IMR-90 (cell line): Measurements from ENCODE around the gene PARD3.

Experiments
- BHLHE40 ChIP-seq: fragments of 150-350 bp; IDR thresholded peaks from 2 replicates; pipeline ENCODE4 v1.6.1; 2016; ENCODE audit warnings: mild to moderate bottlenecking, low read depth, low read length
- CEBPB ChIP-seq: IDR thresholded peaks from 2 replicates; pipeline ENCODE4 v1.6.1; 2012; ENCODE audit warnings: low read depth, low read length, improper control_type of control experiment
- CHD1 ChIP-seq: IDR thresholded peaks from 2 replicates; pipeline ENCODE4 v1.6.1; 2012; ENCODE audit warnings: low read depth, low read length, improper control_type of control experiment
- CTCF ChIP-seq: conservative IDR thresholded peaks from 2 replicates; pipeline ENCODE4 v1.5.1; 2012; ENCODE audit warnings: mild to moderate bottlenecking, low read depth, low read length, improper control_type of control experiment
- FOS ChIP-seq: fragments of 150-350 bp; IDR thresholded peaks from 2 replicates; pipeline ENCODE4 v1.6.1; 2016; ENCODE audit warnings: low read depth, low read length
- MAFK ChIP-seq: IDR thresholded peaks from 2 replicates; pipeline ENCODE4 v1.6.1; 2012; ENCODE audit warnings: low read depth, low read length, improper control_type of control experiment
- MAZ ChIP-seq: IDR thresholded peaks from 2 replicates; pipeline ENCODE4 v1.6.1; 2012; ENCODE audit warnings: low read depth, mild to moderate bottlenecking, low read length, improper control_type of control experiment, moderate library complexity, borderline replicate concordance
- MXI1 ChIP-seq: IDR thresholded peaks from 2 replicates; pipeline ENCODE4 v1.6.1; 2012; ENCODE audit warnings: low read depth, mild to moderate bottlenecking, low read length, moderate library complexity, borderline replicate concordance
- POLR2A ChIP-seq: IDR thresholded peaks from 2 replicates; pipeline ENCODE4 v1.6.1; 2012; ENCODE audit warnings: mild to moderate bottlenecking, low read depth, low read length
- RAD21 ChIP-seq: IDR thresholded peaks from 2 replicates; pipeline ENCODE4 v1.6.1; 2012; ENCODE audit warnings: low read length, improper control_type of control experiment
- RCOR1 ChIP-seq: IDR thresholded peaks from 2 replicates; pipeline ENCODE4 v1.6.1; 2012; ENCODE audit warnings: mild to moderate bottlenecking, low read length, improper control_type of control experiment; ENCODE audit not compliant: insufficient replicate concordance
- RFX5 ChIP-seq: IDR thresholded peaks from 2 replicates; pipeline ENCODE4 v1.8.0; 2012; ENCODE audit warnings: low read depth, mild to moderate bottlenecking, low read length, moderate library complexity
- SMC3 ChIP-seq: fragments of 150-350 bp; IDR thresholded peaks from 2 replicates; pipeline ENCODE4 v1.6.1; 2016; ENCODE audit warnings: low read depth, mild to moderate bottlenecking, antibody characterized with exemption, low read length, moderate library complexity
- USF2 ChIP-seq: fragments of 150-350 bp; IDR thresholded peaks from 2 replicates; pipeline ENCODE4 v1.6.1; 2017; ENCODE audit warnings: mild to moderate bottlenecking, antibody characterized with exemption, low read length, low read depth

- TF ChIP-seq CTCF = no peak
- no peak for TF ChIP-seq CEBPB
- TF ChIP-seq POLR2A = no peak
- no peak for TF ChIP-seq CHD1
- no peak for TF ChIP-seq RCOR1
- TF ChIP-seq RFX5 = no peak
- TF ChIP-seq MAFK = no peak
- TF ChIP-seq SMC3 = no peak
- no peak for TF ChIP-seq FOS
- TF ChIP-seq MXI1 = no peak
- no peak for TF ChIP-seq RAD21
- TF ChIP-seq USF2 = no peak
- no peak for TF ChIP-seq MAZ
- TF ChIP-seq BHLHE40 = no peak
Observed at GRCh38 chr10:34628174-34628796, 186.8 kb downstream of the PARD3 start.
